OCI-LY7 (cell line): ENCODE data around the gene BLTP3A. TPM values are rescaled to one million over a fixed set of nuclear protein-coding genes. Genes with fewer than 3 reads are reported as not detected.
"Not testable (repeated sequence)": the region's sequence is repeated elsewhere in the genome, so short reads cannot be mapped to it uniquely, and the experiment has no call there.

ENCODE experiments used
- BruUV-seq: library from RNA; stranded (reverse); fragments of 400-500 nt; replicated peaks from 2 replicates; lab custom pipeline; 2021; lab: Mats Ljungman, UMichigan
- CTCF ChIA-PET: fragments of 300-600 bp; sonication (Branson Sonifier 250); formaldehyde crosslinking; loops from one replicate; lab custom pipeline; 2022; ENCODE audit warnings: antibody characterized with exemption; ENCODE audit not compliant: unreplicated experiment; lab: Charles Lee
- POLR2A ChIA-PET: fragments of 300-600 bp; sonication (Branson Sonifier 250); formaldehyde crosslinking; loops from one replicate; lab custom pipeline; 2022; ENCODE audit warnings: antibody characterized with exemption; lab: Charles Lee
- DNase-seq: peaks from one replicate; pipeline ENCODE4 v3.0.0-alpha.2; 2015; ENCODE audit warnings: low spot score
- H2AFZ ChIP-seq: fragments of 200-600 bp; sonication (generic), shearing (Covaris generic); 2 replicates; pipeline ENCODE4 v1.6.1; 2014; ENCODE audit warnings: mild to moderate bottlenecking, antibody characterized with exemption, low read length, moderate library complexity
- H3K27ac ChIP-seq: fragments of 200-600 bp; sonication (generic); 2 replicates; pipeline ENCODE4 v1.5.1; 2014; ENCODE audit warnings: mixed run types, low read depth, mild to moderate bottlenecking, moderate library complexity, low read length, inconsistent platforms; ENCODE audit not compliant: poor library complexity, severe bottlenecking
- H3K36me3 ChIP-seq: fragments of 200-600 bp; sonication (generic); 2 replicates; pipeline ENCODE4 v1.6.1; 2014; ENCODE audit warnings: mild to moderate bottlenecking, antibody characterized with exemption, low read length, moderate library complexity, mixed read lengths; ENCODE audit not compliant: insufficient read depth
- H3K4me1 ChIP-seq: fragments of 200-600 bp; sonication (generic); 2 replicates; pipeline ENCODE4 v1.5.1; 2014; ENCODE audit warnings: mild to moderate bottlenecking, low read length; ENCODE audit not compliant: insufficient read depth, poor library complexity, severe bottlenecking
- H3K4me2 ChIP-seq: fragments of 200-600 bp; sonication (generic); 2 replicates; pipeline ENCODE4 v1.6.1; 2014; ENCODE audit warnings: mild to moderate bottlenecking, low read length
- H3K4me3 ChIP-seq: fragments of 200-600 bp; sonication (generic); 2 replicates; pipeline ENCODE4 v1.5.1; 2014; ENCODE audit warnings: mild to moderate bottlenecking, low read depth, low read length; ENCODE audit not compliant: poor library complexity, severe bottlenecking
- H3K79me2 ChIP-seq: fragments of 200-600 bp; sonication (generic); 2 replicates; pipeline ENCODE4 v1.6.1; 2016; ENCODE audit warnings: low read depth, mild to moderate bottlenecking, low read length, moderate library complexity, mixed read lengths; ENCODE audit not compliant: insufficient read depth
- H3K9me2 ChIP-seq: fragments of 200-600 bp; sonication (generic); 2 replicates; pipeline ENCODE4 v1.6.1; 2016; ENCODE audit warnings: mild to moderate bottlenecking, low read length, mixed read lengths; ENCODE audit not compliant: insufficient read depth
- H3K9me3 ChIP-seq: fragments of 200-600 bp; sonication (generic); 2 replicates; pipeline ENCODE4 v1.6.1; 2014; ENCODE audit warnings: mild to moderate bottlenecking, mixed run types, low read length, mixed read lengths
- H4K20me1 ChIP-seq: fragments of 200-600 bp; sonication (generic); 2 replicates; pipeline ENCODE4 v1.6.1; 2014; ENCODE audit warnings: mild to moderate bottlenecking, antibody characterized with exemption, low read length, moderate library complexity, mixed read lengths; ENCODE audit not compliant: insufficient read depth
- EZH2phosphoT487 ChIP-seq: fragments of 200-600 bp; sonication (generic); IDR thresholded peaks from 2 replicates; pipeline ENCODE4 v1.6.1; 2018; ENCODE audit warnings: low read depth, borderline replicate concordance, mild to moderate bottlenecking, mixed run types, antibody characterized with exemption, low read length, moderate library complexity, mixed read lengths
- intact Hi-C: fragments of 100-400 bp; cut with micrococcal nuclease; formaldehyde crosslinking; loops from one replicate; pipeline ENCODE4 v1.10.0; 2022; ENCODE audit not compliant: unreplicated experiment
- total RNA-seq, 2 experiments: library from RNA; depleted of rRNA in 1 of 2; stranded (reverse); fragments of >200 nt in 1 of 2; shearing (Covaris generic) in 1 of 2; gene quantifications; 2 replicates each; pipeline ENCODE4 v1.2.3, GENCODE V29; 2014 to 2022
- TF ChIP-seq, protein P1 (sequence below): fragments of 200-600 bp; sonication (generic); conservative IDR thresholded peaks from 2 replicates; pipeline ENCODE4 v1.5.1; 2014; ENCODE audit warnings: mild to moderate bottlenecking, antibody characterized with exemption, low read length, moderate library complexity, mixed read lengths

Gene BLTP3A
- total RNA-seq, 2 experiments from 2014 or later = 11.9 to 23.3 TPM

GRCh38 chr6:34804543-34804942 lies 12.7 kb downstream of the BLTP3A start:
- Histone ChIP-seq H3K79me2 (peaks cover 56% of the 10 kb centered on the region; the same call in 1 of the 2 replicates), H3K36me3 (no peaks in the 10 kb centered on the region), H3K9me3 (no peaks in the 10 kb centered on the region), H3K27ac (no peak overlapping the region), H3K4me3 (no peak overlapping the region), H3K9me2 (no peaks in the 10 kb centered on the region), H3K4me1 (peaks cover 3% of the 10 kb centered on the region), H4K20me1 (0 out of 2 replicates have a peak, but pooled peaks cover 9% of the 10 kb centered on the region), H3K4me2 (no peak overlapping the region), H2AFZ (no peak overlapping the region)
- BruUV-seq = no TSS peak
- TF ChIP-seq, protein P1, sequence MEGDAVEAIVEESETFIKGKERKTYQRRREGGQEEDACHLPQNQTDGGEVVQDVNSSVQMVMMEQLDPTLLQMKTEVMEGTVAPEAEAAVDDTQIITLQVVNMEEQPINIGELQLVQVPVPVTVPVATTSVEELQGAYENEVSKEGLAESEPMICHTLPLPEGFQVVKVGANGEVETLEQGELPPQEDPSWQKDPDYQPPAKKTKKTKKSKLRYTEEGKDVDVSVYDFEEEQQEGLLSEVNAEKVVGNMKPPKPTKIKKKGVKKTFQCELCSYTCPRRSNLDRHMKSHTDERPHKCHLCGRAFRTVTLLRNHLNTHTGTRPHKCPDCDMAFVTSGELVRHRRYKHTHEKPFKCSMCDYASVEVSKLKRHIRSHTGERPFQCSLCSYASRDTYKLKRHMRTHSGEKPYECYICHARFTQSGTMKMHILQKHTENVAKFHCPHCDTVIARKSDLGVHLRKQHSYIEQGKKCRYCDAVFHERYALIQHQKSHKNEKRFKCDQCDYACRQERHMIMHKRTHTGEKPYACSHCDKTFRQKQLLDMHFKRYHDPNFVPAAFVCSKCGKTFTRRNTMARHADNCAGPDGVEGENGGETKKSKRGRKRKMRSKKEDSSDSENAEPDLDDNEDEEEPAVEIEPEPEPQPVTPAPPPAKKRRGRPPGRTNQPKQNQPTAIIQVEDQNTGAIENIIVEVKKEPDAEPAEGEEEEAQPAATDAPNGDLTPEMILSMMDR = no peak
- no peak for TF ChIP-seq EZH2phosphoT487
- intact Hi-C loops = no loop called here
- POLR2A ChIA-PET = interaction anchor here (1.3 to 1.6 kb wide), 3 partner anchors 8 to 16 kb away, joined by 3 to 4 read pairs (median 3); partner anchors contain the start of gene BLTP3A
- CTCF ChIA-PET = no interaction called here
- no peak for DNase-seq

GRCh38 chr6:34805074-34805473 lies 13.2 kb downstream of the BLTP3A start:
- POLR2A ChIA-PET = interaction anchor here (0.6 to 1.6 kb wide), 7 partner anchors 8 to 282 kb away, joined by 3 to 10 read pairs (median 3); partner anchors contain the start of gene BLTP3A
- H3K27ac ChIP-seq = not testable (repeated sequence)

DNA sequence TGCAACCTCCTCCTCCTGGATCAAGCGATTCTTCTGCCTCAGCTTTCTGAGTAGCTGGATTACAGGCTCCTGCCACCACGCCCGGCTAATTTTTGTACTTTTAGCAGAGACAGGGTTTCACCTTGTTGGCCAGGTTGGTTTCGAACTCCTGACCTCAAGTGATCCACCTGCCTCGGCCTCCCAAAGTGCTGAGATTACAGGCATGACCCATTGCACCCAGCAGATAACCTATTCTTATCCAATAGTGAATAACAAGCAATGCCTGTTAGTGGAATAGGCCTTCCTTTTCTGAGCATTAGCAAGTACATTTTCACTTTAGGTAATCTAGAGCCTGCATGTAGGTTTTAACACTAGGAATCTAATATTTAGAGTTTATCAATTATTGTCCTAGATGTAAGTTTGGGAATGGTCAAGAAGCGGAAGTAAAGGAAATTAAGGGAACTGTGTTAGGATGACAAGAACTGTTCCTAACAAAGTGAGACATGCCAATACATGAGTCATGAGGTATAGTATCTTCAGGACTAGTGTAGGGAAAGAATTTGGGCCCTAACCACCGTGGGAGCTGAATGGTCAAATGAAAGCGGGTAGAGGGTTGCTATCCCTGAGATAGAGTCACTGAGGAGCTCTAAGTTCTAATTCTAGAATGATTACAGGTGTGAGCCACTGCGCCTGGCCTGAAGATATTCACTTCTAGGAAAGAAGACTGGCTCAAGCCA lies 15.0 kb downstream of the BLTP3A start:
- intact Hi-C loops = no loop called here
- Histone ChIP-seq H3K4me3 (no peak overlapping the region), H3K79me2 (peaks cover 42% of the 10 kb centered on the region; the same call in 1 of the 2 replicates), H2AFZ (no peak overlapping the region), H3K36me3 (no peaks in the 10 kb centered on the region), H3K9me2 (no peaks in the 10 kb centered on the region), H3K4me1 (peaks cover 8% of the 10 kb centered on the region), H3K9me3 (no peaks in the 10 kb centered on the region), H3K4me2 (no peak overlapping the region), H3K27ac (no peak overlapping the region), H4K20me1 (0 out of 2 replicates have a peak, but pooled peaks cover 5% of the 10 kb centered on the region)
- no peak for DNase-seq
- TF ChIP-seq, protein P1 = no peak
- no peak for TF ChIP-seq EZH2phosphoT487
- POLR2A ChIA-PET = interaction anchor here (0.8 kb wide), 1 partner anchor 14 kb away, joined by 3 read pairs; the partner anchor contains the start of gene BLTP3A
- CTCF ChIA-PET = no interaction called here
- BruUV-seq = no TSS peak

More at GRCh38 chr6:34805074-34805473, 13.2 kb downstream of the BLTP3A start:
- CTCF ChIA-PET, H3K9me3 ChIP-seq, H4K20me1 ChIP-seq, H3K4me3 ChIP-seq, H3K36me3 ChIP-seq, H3K9me2 ChIP-seq, intact Hi-C loops, H2AFZ ChIP-seq, DNase-seq, H3K4me1 ChIP-seq, BruUV-seq, H3K4me2 ChIP-seq: not testable (repeated sequence)
- peaks cover 51% of the 10 kb centered on the region; the same call in 1 of the 2 replicates for H3K79me2 ChIP-seq

DNA sequence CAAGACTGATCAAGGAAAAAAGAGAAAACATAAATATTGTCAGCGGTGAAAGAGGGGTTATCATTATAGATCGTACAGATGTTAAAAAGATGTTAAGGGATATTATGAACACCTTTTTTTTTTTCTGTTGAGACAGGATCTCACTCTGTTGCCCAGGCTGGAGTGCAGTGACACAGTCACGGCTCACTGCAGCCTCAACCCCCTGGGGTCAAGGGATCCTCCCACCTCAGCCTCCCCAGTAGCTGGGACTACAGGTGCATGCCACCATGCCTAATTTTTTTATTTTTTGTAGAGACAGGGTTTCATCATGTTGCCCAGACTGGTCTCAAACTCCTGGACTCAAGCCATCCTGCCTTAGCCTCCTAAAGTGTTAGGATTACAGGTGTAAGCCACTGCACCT lies 16.6 kb downstream of the BLTP3A start:
- BruUV-seq, POLR2A ChIA-PET, H3K4me3 ChIP-seq, H3K36me3 ChIP-seq, H3K4me2 ChIP-seq, DNase-seq, H3K9me2 ChIP-seq, intact Hi-C loops, H2AFZ ChIP-seq, H3K4me1 ChIP-seq, H3K9me3 ChIP-seq, H3K27ac ChIP-seq, H4K20me1 ChIP-seq: not testable (repeated sequence)
- CTCF ChIA-PET = interaction anchor here (0.6 kb wide), 1 partner anchor 34 kb away, joined by 3 read pairs; no protein-coding TSS in a partner anchor
- peaks cover 31% of the 10 kb centered on the region; the same call in 1 of the 2 replicates for H3K79me2 ChIP-seq

GRCh38 chr6:34809419-34809818 lies 17.5 kb downstream of the BLTP3A start:
- H3K4me1 ChIP-seq, H3K4me2 ChIP-seq, POLR2A ChIA-PET, BruUV-seq, H3K36me3 ChIP-seq, H2AFZ ChIP-seq, DNase-seq, H3K27ac ChIP-seq, H3K9me3 ChIP-seq, CTCF ChIA-PET, intact Hi-C loops, H3K4me3 ChIP-seq, H4K20me1 ChIP-seq, H3K9me2 ChIP-seq: not testable (repeated sequence)
- peaks cover 25% of the 10 kb centered on the region; the same call in 1 of the 2 replicates for H3K79me2 ChIP-seq
